Fibroblast of lung (primary cell): ENCODE measurements around the gene SH3BGRL3. TPM values are rescaled to one million over a fixed set of nuclear protein-coding genes. Genes with fewer than 3 reads are reported as not detected.
"Not testable (repeated sequence)": the region's sequence is repeated elsewhere in the genome, so short reads cannot be mapped to it uniquely, and the experiment has no call there.

Source experiments
- DNase-seq, 2 donors: peaks; one replicate each; pipeline versions ENCODE4 v3.0.0 to v3.0.0-alpha.2; 2010; ENCODE audit warnings: low read depth in 2 of 2
- H2AFZ ChIP-seq: 2 replicates; pipeline ENCODE4 v1.5.1; 2012; ENCODE audit warnings: low read length, control low read depth, inconsistent platforms
- H3K27ac ChIP-seq: 2 replicates; pipeline ENCODE4 v1.5.1; 2011; ENCODE audit warnings: low read length, control low read depth; ENCODE audit not compliant: insufficient read depth
- H3K27me3 ChIP-seq: 2 replicates; pipeline ENCODE4 v1.5.1; 2011; ENCODE audit warnings: mild to moderate bottlenecking, low read length; ENCODE audit not compliant: control insufficient read depth, insufficient read depth
- H3K36me3 ChIP-seq: 2 replicates; pipeline ENCODE4 v1.5.1; 2011; ENCODE audit warnings: low read length; ENCODE audit not compliant: control insufficient read depth, insufficient read depth
- H3K4me1 ChIP-seq: 2 replicates; pipeline ENCODE4 v1.5.1; 2011; ENCODE audit warnings: low read length; ENCODE audit not compliant: control insufficient read depth, insufficient read depth; ENCODE audit errors: extremely low read depth
- H3K4me2 ChIP-seq: 2 replicates; pipeline ENCODE4 v1.5.1; 2011; ENCODE audit warnings: low read length, control low read depth; ENCODE audit not compliant: insufficient read depth; ENCODE audit errors: extremely low read depth
- H3K4me3 ChIP-seq, 4 experiments: fragments of 200-600 bp in 1 of 4; sonication (generic) in 1 of 4; replicated peaks in 1 of 4; 2 replicates each; pipeline ENCODE4 v1.5.1; 2011 to 2016; ENCODE audit warnings: low read length in 4 of 4, low read depth in 3 of 4, mild to moderate bottlenecking in 3 of 4, control low read depth in 2 of 4, inconsistent platforms in 1 of 4, mixed read lengths in 1 of 4; ENCODE audit not compliant: insufficient read depth in 1 of 4; ENCODE audit errors: control extremely low read depth in 1 of 4
- H3K79me2 ChIP-seq: 2 replicates; pipeline ENCODE4 v1.5.1; 2012; ENCODE audit warnings: mild to moderate bottlenecking, low read length, inconsistent platforms; ENCODE audit not compliant: control insufficient read depth, insufficient read depth
- H3K9ac ChIP-seq: 2 replicates; pipeline ENCODE4 v1.5.1; 2011; ENCODE audit warnings: mild to moderate bottlenecking, low read length, control low read depth; ENCODE audit not compliant: insufficient read depth
- H3K9me3 ChIP-seq: 2 replicates; pipeline ENCODE4 v1.5.1; 2012; ENCODE audit warnings: low read depth, low read length; ENCODE audit not compliant: control insufficient read depth, insufficient read depth
- H4K20me1 ChIP-seq: 2 replicates; pipeline ENCODE4 v1.5.1; 2011; ENCODE audit warnings: low read length; ENCODE audit not compliant: control insufficient read depth, insufficient read depth; ENCODE audit errors: extremely low read depth
- CTCF ChIP-seq, 2 donors: IDR thresholded peaks in 1 of 2; conservative IDR thresholded peaks in 1 of 2; 1 replicate in 1 of 2; 2 replicates in 1 of 2; pipeline ENCODE4 v1.5.1; 2011 to 2012; ENCODE audit warnings: low read length in 2 of 2, control low read depth in 1 of 2, inconsistent platforms in 1 of 2, low read depth in 1 of 2, mild to moderate bottlenecking in 1 of 2
- EZH2 ChIP-seq: IDR thresholded peaks from 2 replicates; pipeline ENCODE4 v1.5.1; 2012; ENCODE audit warnings: low read length, control low read depth, mild to moderate bottlenecking; ENCODE audit errors: missing control alignments
- polyA plus RNA-seq, 2 donors: library from polyadenylated mRNA; depleted of rRNA in 1 of 2; stranded (reverse) in 1 of 2; unstranded in 1 of 2; fragments of >200 nt; gene quantifications; 2 replicates each; pipeline ENCODE4 v1.2.1, GENCODE V29; 2011 to 2012; ENCODE audit warnings: missing spikeins in 1 of 2
- total RNA-seq: library from RNA; depleted of rRNA; stranded (reverse); fragments of >200 nt; gene quantifications from 2 replicates; pipeline ENCODE4 v1.2.1, GENCODE V29; 2014

SH3BGRL3 gene
- total and polyA plus RNA-seq, 2 donors (not counting 1 experiment from before 2014, with no cell fraction given) = 39.6 to 200 TPM

GRCh38 chr1:26324550-26324949, 44.7 kb downstream of the SH3BGRL3 start:
- H3K4me1 ChIP-seq = peaks cover 6% of the 10 kb centered on the region
- H2AFZ ChIP-seq = no peak overlapping the region
- H3K4me2 ChIP-seq = no peak overlapping the region
- DNase-seq = no peak
- no peak for TF ChIP-seq CTCF (conservative IDR thresholded peaks at IDR 0.05 in 1 of 2, IDR thresholded peaks at IDR 0.05 in 1 of 2; ENCODE audit: low read depth in 1 of 2, low read length in 2 of 2)
- no peak for TF ChIP-seq EZH2
- no peaks in the 10 kb centered on the region for H3K27me3 ChIP-seq
- no peaks in the 10 kb centered on the region for H3K9me3 ChIP-seq
- H3K79me2 ChIP-seq = no peaks in the 10 kb centered on the region
- H4K20me1 ChIP-seq = no peaks in the 10 kb centered on the region
- no peak overlapping the region for H3K27ac ChIP-seq
- H3K9ac ChIP-seq = no peak overlapping the region
- no peaks in the 10 kb centered on the region for H3K36me3 ChIP-seq
- H3K4me3 ChIP-seq = no peak overlapping the region

- no peak overlapping the region for H3K9ac ChIP-seq
- no peaks in the 10 kb centered on the region for H3K9me3 ChIP-seq
- H3K79me2 ChIP-seq = no peaks in the 10 kb centered on the region
- H3K4me3 ChIP-seq = no peak overlapping the region
- H2AFZ ChIP-seq = no peak overlapping the region
- no peak overlapping the region for H3K27ac ChIP-seq
- no peaks in the 10 kb centered on the region for H3K4me1 ChIP-seq
- no peaks in the 10 kb centered on the region for H3K36me3 ChIP-seq
- TF ChIP-seq CTCF (conservative IDR thresholded peaks at IDR 0.05 in 1 of 2, IDR thresholded peaks at IDR 0.05 in 1 of 2; ENCODE audit: low read depth in 1 of 2, low read length in 2 of 2) (no peak), EZH2 (no peak)
- no peak overlapping the region for H3K4me2 ChIP-seq
- no peaks in the 10 kb centered on the region for H3K27me3 ChIP-seq
- DNase-seq = no peak
- H4K20me1 ChIP-seq = no peaks in the 10 kb centered on the region
Observed at GRCh38 chr1:26327956-26328362, 48.1 kb downstream of the SH3BGRL3 start.

- no peak for DNase-seq
- Histone ChIP-seq H3K4me2 (no peak overlapping the region), H2AFZ (no peak overlapping the region), H3K4me1 (no peaks in the 10 kb centered on the region), H3K79me2 (no peaks in the 10 kb centered on the region), H3K9me3 (no peaks in the 10 kb centered on the region), H3K27ac (no peak overlapping the region), H3K27me3 (no peaks in the 10 kb centered on the region), H3K36me3 (no peaks in the 10 kb centered on the region), H3K9ac (no peak overlapping the region), H4K20me1 (no peaks in the 10 kb centered on the region), H3K4me3 (no peak overlapping the region)
- no peak for TF ChIP-seq EZH2
- TF ChIP-seq CTCF (conservative IDR thresholded peaks at IDR 0.05 in 1 of 2, IDR thresholded peaks at IDR 0.05 in 1 of 2; ENCODE audit: low read depth in 1 of 2, low read length in 2 of 2) = no peak
Observed at GRCh38 chr1:26328597-26328996, 48.7 kb downstream of the SH3BGRL3 start.

GRCh38 chr1:26329380-26329779, 49.5 kb downstream of the SH3BGRL3 start:
- not testable (repeated sequence) for H3K4me3 ChIP-seq, H3K4me2 ChIP-seq, H2AFZ ChIP-seq, H3K9me3 ChIP-seq, H3K36me3 ChIP-seq, H3K9ac ChIP-seq, DNase-seq, H4K20me1 ChIP-seq, H3K27me3 ChIP-seq, H3K27ac ChIP-seq, H3K79me2 ChIP-seq, H3K4me1 ChIP-seq
